KMS-11 (cell line): ENCODE data around the gene GOLIM4.

Experiments
- H2AFZ ChIP-seq: fragments of 200-600 bp; sonication (generic); 2 replicates; pipeline ENCODE4 v1.6.1; 2016; ENCODE audit warnings: antibody characterized with exemption, mixed run types, low read depth
- H3K27ac ChIP-seq: fragments of 200-600 bp; sonication (generic); 2 replicates; pipeline ENCODE4 v1.6.1; 2016; ENCODE audit warnings: mild to moderate bottlenecking, mixed run types
- H3K27me3 ChIP-seq: fragments of 200-600 bp; sonication (generic); 2 replicates; pipeline ENCODE4 v1.6.1; 2017; ENCODE audit warnings: mild to moderate bottlenecking, low read depth, mixed run types, moderate library complexity; ENCODE audit not compliant: insufficient read depth
- H3K36me3 ChIP-seq: fragments of 200-600 bp; sonication (generic); 2 replicates; pipeline ENCODE4 v1.6.1; 2017; ENCODE audit warnings: mild to moderate bottlenecking, mixed run types; ENCODE audit not compliant: insufficient read depth
- H3K4me1 ChIP-seq: fragments of 200-600 bp; sonication (generic); 2 replicates; pipeline ENCODE4 v1.6.1; 2016; ENCODE audit warnings: mild to moderate bottlenecking, low read depth, mixed run types; ENCODE audit not compliant: poor library complexity, severe bottlenecking
- H3K4me2 ChIP-seq: fragments of 200-600 bp; sonication (generic); 2 replicates; pipeline ENCODE4 v1.7.0; 2016; ENCODE audit warnings: mild to moderate bottlenecking, mixed run types
- H3K4me3 ChIP-seq: fragments of 200-600 bp; sonication (generic); IDR thresholded peaks from 2 replicates; pipeline ENCODE4 v1.6.1; 2017; ENCODE audit warnings: low read depth, low read length, mixed read lengths; ENCODE audit not compliant: insufficient read depth
- H3K79me2 ChIP-seq: fragments of 200-600 bp; sonication (generic); 2 replicates; pipeline ENCODE4 v1.6.1; 2016; ENCODE audit warnings: low read depth, mixed run types; ENCODE audit not compliant: insufficient read depth
- H3K9ac ChIP-seq: fragments of 200-600 bp; sonication (generic); 2 replicates; pipeline ENCODE4 v1.6.1; 2016; ENCODE audit warnings: mild to moderate bottlenecking, mixed run types
- H4K20me1 ChIP-seq: fragments of 200-600 bp; sonication (generic); 2 replicates; pipeline ENCODE4 v1.6.1; 2016; ENCODE audit warnings: mild to moderate bottlenecking, mixed run types; ENCODE audit not compliant: insufficient read depth
- TF ChIP-seq, protein P1 (sequence below): fragments of 200-600 bp; sonication (generic); conservative IDR thresholded peaks from 2 replicates; pipeline ENCODE4 v1.6.1; 2017; ENCODE audit warnings: low read depth, mild to moderate bottlenecking, antibody characterized with exemption, low read length, moderate library complexity, mixed read lengths

GOLIM4 gene

DNA sequence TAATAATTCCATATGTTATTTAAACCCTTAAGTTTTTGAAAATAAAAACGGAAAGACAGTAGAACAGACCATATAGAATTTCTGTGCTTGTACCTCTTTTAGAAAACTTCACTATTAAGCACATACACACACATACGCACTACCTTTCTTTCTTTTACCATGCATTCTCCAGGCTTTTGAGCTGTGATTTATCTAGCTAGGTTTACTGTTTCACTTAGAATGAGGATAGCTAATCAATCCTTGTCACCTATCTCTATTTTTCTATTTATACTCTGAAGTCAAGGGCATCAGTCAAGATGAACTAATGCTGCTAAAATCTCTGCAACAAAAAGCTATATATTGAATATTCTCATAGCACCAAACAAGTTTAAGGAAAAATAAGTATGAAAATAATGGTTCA lies 43.2 kb downstream of the GOLIM4 start:
- Histone ChIP-seq H3K4me3 (no peak overlapping the region), H3K9ac (no peak overlapping the region), H3K4me2 (no peak overlapping the region), H3K79me2 (peaks cover 5% of the 10 kb centered on the region; the same call in 1 of the 2 replicates), H3K4me1 (no peaks in the 10 kb centered on the region), H3K27me3 (no peaks in the 10 kb centered on the region), H3K27ac (no peak overlapping the region), H3K36me3 (no peaks in the 10 kb centered on the region), H4K20me1 (no peaks in the 10 kb centered on the region; the same call in 1 of the 2 replicates), H2AFZ (no peak overlapping the region)
- TF ChIP-seq, protein P1, sequence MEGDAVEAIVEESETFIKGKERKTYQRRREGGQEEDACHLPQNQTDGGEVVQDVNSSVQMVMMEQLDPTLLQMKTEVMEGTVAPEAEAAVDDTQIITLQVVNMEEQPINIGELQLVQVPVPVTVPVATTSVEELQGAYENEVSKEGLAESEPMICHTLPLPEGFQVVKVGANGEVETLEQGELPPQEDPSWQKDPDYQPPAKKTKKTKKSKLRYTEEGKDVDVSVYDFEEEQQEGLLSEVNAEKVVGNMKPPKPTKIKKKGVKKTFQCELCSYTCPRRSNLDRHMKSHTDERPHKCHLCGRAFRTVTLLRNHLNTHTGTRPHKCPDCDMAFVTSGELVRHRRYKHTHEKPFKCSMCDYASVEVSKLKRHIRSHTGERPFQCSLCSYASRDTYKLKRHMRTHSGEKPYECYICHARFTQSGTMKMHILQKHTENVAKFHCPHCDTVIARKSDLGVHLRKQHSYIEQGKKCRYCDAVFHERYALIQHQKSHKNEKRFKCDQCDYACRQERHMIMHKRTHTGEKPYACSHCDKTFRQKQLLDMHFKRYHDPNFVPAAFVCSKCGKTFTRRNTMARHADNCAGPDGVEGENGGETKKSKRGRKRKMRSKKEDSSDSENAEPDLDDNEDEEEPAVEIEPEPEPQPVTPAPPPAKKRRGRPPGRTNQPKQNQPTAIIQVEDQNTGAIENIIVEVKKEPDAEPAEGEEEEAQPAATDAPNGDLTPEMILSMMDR: no peak

GRCh38 chr3:168051531-168052471 lies 43.9 kb downstream of the GOLIM4 start:
- no peaks in the 10 kb centered on the region for H3K27me3 ChIP-seq
- no peak overlapping the region for H3K9ac ChIP-seq
- TF ChIP-seq, protein P1: no peak
- no peak overlapping the region for H3K4me2 ChIP-seq
- no peaks in the 10 kb centered on the region; the same call in 1 of the 2 replicates for H4K20me1 ChIP-seq
- no peak overlapping the region for H2AFZ ChIP-seq
- peaks cover 5% of the 10 kb centered on the region; the same call in 1 of the 2 replicates for H3K79me2 ChIP-seq
- H3K36me3 ChIP-seq: no peaks in the 10 kb centered on the region
- H3K4me1 ChIP-seq: no peaks in the 10 kb centered on the region
- H3K27ac ChIP-seq: no peak overlapping the region
- no peak overlapping the region for H3K4me3 ChIP-seq

GRCh38 chr3:168051070-168051469 lies 44.7 kb downstream of the GOLIM4 start:
- H3K79me2 ChIP-seq: peaks cover 5% of the 10 kb centered on the region; the same call in 1 of the 2 replicates
- H3K4me3 ChIP-seq: no peak overlapping the region
- no peaks in the 10 kb centered on the region for H3K4me1 ChIP-seq
- H3K9ac ChIP-seq: no peak overlapping the region
- no peak overlapping the region for H3K4me2 ChIP-seq
- no peaks in the 10 kb centered on the region for H3K27me3 ChIP-seq
- no peak overlapping the region for H2AFZ ChIP-seq
- no peaks in the 10 kb centered on the region for H3K36me3 ChIP-seq
- TF ChIP-seq, protein P1: no peak
- H3K27ac ChIP-seq: no peak overlapping the region
- H4K20me1 ChIP-seq: no peaks in the 10 kb centered on the region; the same call in 1 of the 2 replicates

DNA sequence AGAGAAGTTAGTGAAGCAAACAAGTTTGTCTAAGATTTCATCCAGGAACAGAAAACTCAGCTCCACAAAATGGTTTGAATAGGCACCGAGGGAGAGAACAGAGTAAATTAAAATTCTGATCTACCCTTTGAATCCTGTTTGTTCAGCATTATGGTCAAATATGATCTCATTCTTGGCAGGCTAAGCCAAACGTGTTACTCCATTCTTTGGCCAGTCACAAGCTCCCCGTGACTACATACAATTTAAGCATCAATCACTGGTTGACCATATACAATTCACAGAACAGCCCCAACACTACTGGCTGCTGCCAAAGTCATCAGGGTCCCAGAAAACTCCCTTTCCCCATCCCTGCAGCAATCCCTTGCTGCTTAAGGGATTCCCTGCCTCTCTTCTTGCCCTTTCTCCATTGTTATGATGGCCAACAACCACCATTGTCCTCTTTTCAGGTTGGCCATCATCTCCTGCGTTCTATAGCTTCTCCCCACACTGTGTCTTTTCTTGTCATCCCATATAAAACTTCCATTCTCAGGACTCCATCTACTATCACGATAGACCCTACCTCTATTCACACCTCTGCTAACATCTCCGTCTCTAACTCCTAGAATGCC lies 46.3 kb downstream of the GOLIM4 start:
- TF ChIP-seq, protein P1: no peak
- Histone ChIP-seq H3K79me2 (peaks cover 5% of the 10 kb centered on the region; the same call in 1 of the 2 replicates), H3K4me3 (no peak overlapping the region), H3K9ac (no peak overlapping the region), H3K4me2 (no peak overlapping the region), H4K20me1 (no peaks in the 10 kb centered on the region; the same call in none of the 2 replicates), H2AFZ (no peak overlapping the region), H3K27ac (no peak overlapping the region), H3K36me3 (no peaks in the 10 kb centered on the region), H3K4me1 (no peaks in the 10 kb centered on the region), H3K27me3 (no peaks in the 10 kb centered on the region)
